GM21825 (cell line): ENCODE measurements around the gene TRABD.

Experiments used
- ATAC-seq: cut with Tn5 transposase; IDR thresholded peaks from one replicate; pipeline ENCODE4 v1.9.1; 2021; ENCODE audit warnings: mild to moderate bottlenecking, moderate library complexity; ENCODE audit not compliant: unreplicated experiment

Gene TRABD

GRCh38 chr22:50216684-50217520, 31.2 kb downstream of the TRABD start:
- no peak for ATAC-seq

- no peak for ATAC-seq
These were observed 31.9 kb downstream of the TRABD start for GRCh38 chr22:50217543-50218152.

GRCh38 chr22:50218153-50218995, 32.7 kb downstream of the TRABD start:
- no peak for ATAC-seq

- no peak for ATAC-seq
These were observed 33.4 kb downstream of the TRABD start for GRCh38 chr22:50218996-50219727.

- no peak for ATAC-seq
These were observed 34.3 kb downstream of the TRABD start for GRCh38 chr22:50219800-50220602.

GRCh38 chr22:50220603-50221409, 35.1 kb downstream of the TRABD start:
- no peak for ATAC-seq

- ATAC-seq, result no peak
These were observed 35.9 kb downstream of the TRABD start for GRCh38 chr22:50221410-50222300.

GRCh38 chr22:50222508-50222907, 36.8 kb downstream of the TRABD start:
- no peak for ATAC-seq

GRCh38 chr22:50224071-50224470, 38.4 kb downstream of the TRABD start:
- ATAC-seq, result no peak

GRCh38 chr22:50225200-50225969, 39.7 kb downstream of the TRABD start:
- ATAC-seq, result no peak

- ATAC-seq, result no peak
These were observed 40.6 kb downstream of the TRABD start for GRCh38 chr22:50226063-50226874.

GRCh38 chr22:50226875-50227165, 41.1 kb downstream of the TRABD start:
- ATAC-seq, result no peak

- ATAC-seq, result no peak
These were observed 42.0 kb downstream of the TRABD start for GRCh38 chr22:50227579-50228215.

- no peak for ATAC-seq
These were observed 42.7 kb downstream of the TRABD start for GRCh38 chr22:50228366-50228765.

GRCh38 chr22:50229370-50229769, 43.7 kb downstream of the TRABD start:
- ATAC-seq, result no peak

- no peak for ATAC-seq
These were observed 46.9 kb downstream of the TRABD start for GRCh38 chr22:50232481-50233151.
